IMR-90 (cell line): ENCODE data around the gene DNAJC5. TPM values are rescaled to one million over a fixed set of nuclear protein-coding genes. Genes with fewer than 3 reads are reported as not detected.
"Not testable (repeated sequence)": the region's sequence is repeated elsewhere in the genome, so short reads cannot be mapped to it uniquely, and the experiment has no call there.

Source experiments
- ATAC-seq: fragments of 200-7000 bp; cut with Tn5 transposase; 2 replicates; pipeline ENCODE4 v1.9.1; 2020; ENCODE audit warnings: low read depth, mild to moderate bottlenecking, moderate library complexity
- BruUV-seq: library from RNA; stranded (reverse); fragments of 400-500 nt; replicated peaks from 2 replicates; lab custom pipeline; 2021; lab: Mats Ljungman, UMichigan
- CTCF ChIA-PET: fragments of 300-600 bp; formaldehyde crosslinking; extraction: SDS; loops from one replicate; lab custom pipeline; 2021; ENCODE audit warnings: antibody characterized with exemption; lab: Yijun Ruan, JAX
- POLR2A ChIA-PET: fragments of 300-600 bp; sonication (Branson Sonifier 250); formaldehyde crosslinking; loops from one replicate; lab custom pipeline; 2022; ENCODE audit warnings: antibody characterized with exemption; ENCODE audit not compliant: unreplicated experiment; lab: Charles Lee
- DNase-seq: peaks from one replicate; pipeline ENCODE4 v3.0.0; 2013
- H2AFZ ChIP-seq: replicated peaks from 2 replicates; pipeline ENCODE3; 2013; ENCODE audit warnings: low read length, mild to moderate bottlenecking; ENCODE audit not compliant: poor library complexity
- H2AK5ac ChIP-seq: 2 replicates; pipeline ENCODE4 v1.6.1; 2013; ENCODE audit warnings: low read depth, low read length, inconsistent platforms
- H2AK9ac ChIP-seq: replicated peaks from 2 replicates; pipeline ENCODE3; 2013; ENCODE audit warnings: mild to moderate bottlenecking, low read depth, low read length, moderate library complexity; ENCODE audit not compliant: poor library complexity
- H2BK120ac ChIP-seq: 2 replicates; pipeline ENCODE4 v1.6.1; 2013; ENCODE audit warnings: low read depth, low read length, inconsistent platforms
- H2BK15ac ChIP-seq: 3 replicates; pipeline ENCODE4 v1.6.1; 2013; ENCODE audit warnings: low read depth, low read length, inconsistent platforms
- H2BK20ac ChIP-seq: 2 replicates; pipeline ENCODE4 v1.6.1; 2013; ENCODE audit warnings: low read depth, mild to moderate bottlenecking, inconsistent platforms, low read length, moderate library complexity
- H2BK5ac ChIP-seq: 2 replicates; pipeline ENCODE4 v1.6.1; 2013; ENCODE audit warnings: mild to moderate bottlenecking, low read depth, low read length, inconsistent platforms; ENCODE audit not compliant: poor library complexity, severe bottlenecking
- H3K14ac ChIP-seq: replicated peaks from 2 replicates; pipeline ENCODE4 v1.6.1; 2013; ENCODE audit warnings: low read depth, low read length, inconsistent platforms
- H3K18ac ChIP-seq: 2 replicates; pipeline ENCODE4 v1.6.1; 2013; ENCODE audit warnings: low read depth, low read length, control low read depth
- H3K23ac ChIP-seq: 2 replicates; pipeline ENCODE4 v1.6.1; 2013; ENCODE audit warnings: low read depth, low read length, inconsistent platforms
- H3K27ac ChIP-seq: 2 replicates; pipeline ENCODE4 v1.5.1; 2013; ENCODE audit warnings: mild to moderate bottlenecking, control low read depth, low read length; ENCODE audit not compliant: insufficient read depth
- H3K27me3 ChIP-seq: 2 replicates; pipeline ENCODE4 v1.6.1; 2013; ENCODE audit warnings: low read length; ENCODE audit not compliant: control insufficient read depth, insufficient read depth
- H3K36me3 ChIP-seq: 2 replicates; pipeline ENCODE4 v1.6.1; 2013; ENCODE audit warnings: low read length, mixed read lengths; ENCODE audit not compliant: control insufficient read depth, insufficient read depth
- H3K4ac ChIP-seq: 2 replicates; pipeline ENCODE4 v1.6.1; 2013; ENCODE audit warnings: low read depth, low read length, inconsistent platforms
- H3K4me1 ChIP-seq: 2 replicates; pipeline ENCODE4 v1.6.1; 2013; ENCODE audit warnings: low read length, mixed read lengths; ENCODE audit not compliant: control insufficient read depth, insufficient read depth
- H3K4me2 ChIP-seq: 2 replicates; pipeline ENCODE4 v1.6.1; 2013; ENCODE audit warnings: low read depth, mild to moderate bottlenecking, control low read depth, low read length, moderate library complexity
- H3K4me3 ChIP-seq: 2 replicates; pipeline ENCODE4 v1.5.1; 2013; ENCODE audit warnings: low read depth, mild to moderate bottlenecking, control low read depth, low read length, moderate library complexity; ENCODE audit not compliant: insufficient read depth
- H3K56ac ChIP-seq: 2 replicates; pipeline ENCODE4 v1.6.1; 2013; ENCODE audit warnings: low read length, inconsistent platforms; ENCODE audit not compliant: insufficient read depth; ENCODE audit errors: extremely low read depth
- H3K79me1 ChIP-seq, 2 experiments: 2 replicates each; pipeline ENCODE4 v1.6.1; 2013; ENCODE audit warnings: low read length in 2 of 2, inconsistent platforms in 1 of 2, low read depth in 1 of 2
- H3K9ac ChIP-seq: 2 replicates; pipeline ENCODE4 v1.6.1; 2013; ENCODE audit warnings: low read depth, low read length, control low read depth
- H3K9me1 ChIP-seq: 2 replicates; pipeline ENCODE4 v1.6.1; 2013; ENCODE audit warnings: low read length, inconsistent platforms; ENCODE audit not compliant: insufficient read depth
- H3K9me3 ChIP-seq: 2 replicates; pipeline ENCODE4 v1.6.1; 2013; ENCODE audit warnings: low read length; ENCODE audit not compliant: control insufficient read depth, insufficient read depth
- H4K20me1 ChIP-seq: 2 replicates; pipeline ENCODE4 v1.6.1; 2013; ENCODE audit warnings: low read length, inconsistent platforms; ENCODE audit not compliant: insufficient read depth
- H4K5ac ChIP-seq: 2 replicates; pipeline ENCODE4 v1.6.1; 2013; ENCODE audit warnings: mild to moderate bottlenecking, low read depth, low read length, control low read depth
- H4K8ac ChIP-seq, 2 experiments: 2 replicates each; pipeline ENCODE4 v1.6.1; 2013; ENCODE audit warnings: low read depth in 2 of 2, low read length in 2 of 2, control low read depth in 1 of 2, inconsistent platforms in 1 of 2
- H4K91ac ChIP-seq: 2 replicates; pipeline ENCODE4 v1.6.1; 2013; ENCODE audit warnings: low read depth, low read length, inconsistent platforms; ENCODE audit not compliant: insufficient read depth
- WGBS, 2 experiments: methylation state at CpG; one replicate each; pipeline versions ENCODE4 v1.1.5 to v1.1.7; 2013; ENCODE audit warnings: missing lambda C conversion rate in 2 of 2; ENCODE audit not compliant: insufficient read length in 1 of 2; ENCODE audit errors: extremely low coverage in 2 of 2; 5-methylcytosine and 5-hydroxymethylcytosine counted together
- dilution Hi-C: fragments of 300-500 bp; cut with HindIII; formaldehyde crosslinking; loops from one replicate; pipeline ENCODE4 v1.14.3; 2018; ENCODE audit warnings: low sequenced_read_pairs; ENCODE audit not compliant: unreplicated experiment
- in situ Hi-C: fragments of 300-500 bp; cut with MboI; formaldehyde crosslinking; loops from 3 replicates; pipeline ENCODE4 v1.14.3; 2019; ENCODE audit warnings: low sequenced_read_pairs, inconsistent platforms, mixed read lengths
- intact Hi-C: fragments of 100-400 bp; cut with micrococcal nuclease; formaldehyde crosslinking; loops from 2 replicates; pipeline ENCODE4 v1.10.0; 2022
- polyA plus RNA-seq, 3 experiments: library from polyadenylated mRNA; depleted of rRNA; stranded (reverse); fragments of >200 nt; gene quantifications; 2 replicates each; pipeline ENCODE4 v1.2.3, GENCODE V29; 2012; ENCODE audit warnings: low replicate concordance in 1 of 3
- total RNA-seq: library from RNA; depleted of rRNA; stranded (reverse); fragments of >200 nt; gene quantifications from 2 replicates; pipeline ENCODE4 v1.2.3, GENCODE V29; 2012

The DNAJC5 gene
- total and polyA plus RNA-seq, 2 of the 4 experiments (the other 2 are of a cell fraction): 35.6 to 45.2 TPM

GRCh38 chr20:63960654-63961621 lies 66.0 kb downstream of the DNAJC5 start:
- 91% methylated on average over 6 of the region's 15 CpGs; no CpG with 5 or more reads in 1 of the 2 experiments for WGBS, 2 experiments
- H3K9me3 ChIP-seq, dilution Hi-C loops, H3K4me2 ChIP-seq, H3K79me1 ChIP-seq, ATAC-seq, H2BK120ac ChIP-seq, H3K4me1 ChIP-seq, POLR2A ChIA-PET, H3K4ac ChIP-seq, H4K5ac ChIP-seq, H3K9ac ChIP-seq, DNase-seq, H3K23ac ChIP-seq, in situ Hi-C loops, intact Hi-C loops, H2BK20ac ChIP-seq, H4K91ac ChIP-seq, H2BK5ac ChIP-seq, CTCF ChIA-PET, H3K56ac ChIP-seq, H3K14ac ChIP-seq, H3K27ac ChIP-seq, H2BK15ac ChIP-seq, H2AFZ ChIP-seq, H2AK5ac ChIP-seq, H3K9me1 ChIP-seq, H4K8ac ChIP-seq, H3K4me3 ChIP-seq, H4K20me1 ChIP-seq, H3K27me3 ChIP-seq, BruUV-seq, H3K18ac ChIP-seq: not testable (repeated sequence)
- Histone ChIP-seq H3K36me3 (peaks cover 49% of the 10 kb centered on the region), H2AK9ac (peak overlapping the region; percentile 52)
